22Rv1 (cell line): Measurements from ENCODE around the gene GORASP1.

Source experiments
- H3K27ac ChIP-seq: fragments of 450-650 bp; 2 replicates; pipeline ENCODE4 v1.5.1; 2017
- ZFX ChIP-seq: fragments of 450-650 bp; IDR thresholded peaks from 2 replicates; pipeline ENCODE4 v1.6.1; 2017; ENCODE audit warnings: antibody characterized with exemption, borderline replicate concordance
- TF ChIP-seq, protein P1 (sequence below): fragments of 450-650 bp; IDR thresholded peaks from 2 replicates; pipeline ENCODE4 v1.5.1; 2017; ENCODE audit warnings: mild to moderate bottlenecking

Gene GORASP1

GRCh38 chr3:39144748-39145380 is 37.4 kb upstream of the GORASP1 start:
- no peak for TF ChIP-seq ZFX
- TF ChIP-seq, protein P1, sequence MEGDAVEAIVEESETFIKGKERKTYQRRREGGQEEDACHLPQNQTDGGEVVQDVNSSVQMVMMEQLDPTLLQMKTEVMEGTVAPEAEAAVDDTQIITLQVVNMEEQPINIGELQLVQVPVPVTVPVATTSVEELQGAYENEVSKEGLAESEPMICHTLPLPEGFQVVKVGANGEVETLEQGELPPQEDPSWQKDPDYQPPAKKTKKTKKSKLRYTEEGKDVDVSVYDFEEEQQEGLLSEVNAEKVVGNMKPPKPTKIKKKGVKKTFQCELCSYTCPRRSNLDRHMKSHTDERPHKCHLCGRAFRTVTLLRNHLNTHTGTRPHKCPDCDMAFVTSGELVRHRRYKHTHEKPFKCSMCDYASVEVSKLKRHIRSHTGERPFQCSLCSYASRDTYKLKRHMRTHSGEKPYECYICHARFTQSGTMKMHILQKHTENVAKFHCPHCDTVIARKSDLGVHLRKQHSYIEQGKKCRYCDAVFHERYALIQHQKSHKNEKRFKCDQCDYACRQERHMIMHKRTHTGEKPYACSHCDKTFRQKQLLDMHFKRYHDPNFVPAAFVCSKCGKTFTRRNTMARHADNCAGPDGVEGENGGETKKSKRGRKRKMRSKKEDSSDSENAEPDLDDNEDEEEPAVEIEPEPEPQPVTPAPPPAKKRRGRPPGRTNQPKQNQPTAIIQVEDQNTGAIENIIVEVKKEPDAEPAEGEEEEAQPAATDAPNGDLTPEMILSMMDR: no peak
- peak overlapping the region; percentile 96 for H3K27ac ChIP-seq

DNA sequence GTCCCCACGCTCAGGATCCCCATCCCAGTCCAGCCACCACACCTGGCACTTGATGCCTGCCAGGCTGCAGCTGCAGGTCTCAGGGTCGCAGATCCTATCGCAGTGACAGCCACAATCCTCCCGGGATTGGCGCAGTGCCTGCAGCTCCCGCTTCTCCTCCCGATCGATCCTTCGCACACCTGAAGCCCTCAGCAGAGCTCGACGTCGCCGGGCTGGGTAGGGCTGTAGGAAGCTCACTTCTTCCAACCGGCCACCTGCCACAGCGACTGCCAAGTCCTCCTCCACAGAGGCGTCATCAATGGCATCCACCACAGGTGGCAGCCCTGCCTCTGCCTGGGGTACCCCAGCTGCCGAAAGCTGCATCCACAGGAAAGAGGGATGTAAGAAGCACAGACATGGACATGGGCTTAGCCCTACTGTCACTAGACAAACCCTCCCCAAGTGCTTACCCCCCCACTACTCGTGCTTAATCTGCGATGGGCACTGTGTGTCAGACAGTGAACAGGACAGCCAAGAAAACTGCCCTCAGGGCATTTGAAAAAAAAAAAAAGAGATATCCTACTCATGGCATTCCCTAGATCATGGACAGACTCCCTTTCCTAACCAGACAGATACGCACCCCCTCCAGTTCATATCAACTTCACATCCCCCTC is 36.8 kb upstream of the GORASP1 start:
- TF ChIP-seq, protein P1: no peak
- TF ChIP-seq ZFX: no peak
- H3K27ac ChIP-seq: peak overlapping the region; percentile 96

DNA sequence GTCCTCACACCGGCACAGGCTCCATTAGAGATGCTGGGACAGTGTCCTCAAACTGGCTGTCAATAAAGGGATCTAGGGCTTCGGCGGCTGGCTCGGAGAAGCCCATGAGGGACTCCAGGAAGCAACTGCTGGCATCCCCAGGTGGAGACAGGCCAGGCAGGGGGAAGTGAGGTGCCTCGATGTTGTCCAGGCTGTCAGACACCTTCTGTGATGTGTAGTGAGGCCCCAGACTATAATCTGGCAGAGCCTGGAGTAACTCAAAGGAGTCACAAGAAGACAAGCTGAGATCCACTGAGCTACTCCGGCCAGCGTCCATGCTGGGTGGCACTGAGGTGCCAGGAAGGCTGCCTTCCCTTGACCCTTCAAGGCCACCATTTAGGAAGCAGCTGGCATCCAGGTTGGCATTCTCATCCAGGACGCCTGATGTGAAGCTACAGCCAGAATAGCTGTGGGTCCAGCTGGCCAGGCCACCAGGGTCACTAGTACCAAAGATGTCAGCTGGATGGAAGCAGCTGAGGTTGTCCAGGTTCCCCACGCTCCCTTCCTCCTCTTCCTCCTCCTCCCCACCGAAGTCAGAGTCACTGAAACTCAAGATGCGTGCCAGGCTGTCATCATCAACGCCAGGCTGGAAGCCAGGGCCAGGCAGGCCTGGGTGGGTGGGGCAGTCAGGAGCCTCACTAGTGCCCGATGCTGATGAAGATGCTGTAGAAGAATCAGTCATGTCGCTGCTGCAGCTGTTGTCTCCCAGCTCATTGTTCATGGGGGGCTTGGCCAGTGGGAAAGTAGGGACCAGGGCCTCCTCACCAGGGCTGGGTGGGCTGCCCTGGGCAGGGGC is 35.8 kb upstream of the GORASP1 start:
- no peak for TF ChIP-seq ZFX
- TF ChIP-seq, protein P1: no peak
- peak overlapping the region; percentile 96 for H3K27ac ChIP-seq

DNA sequence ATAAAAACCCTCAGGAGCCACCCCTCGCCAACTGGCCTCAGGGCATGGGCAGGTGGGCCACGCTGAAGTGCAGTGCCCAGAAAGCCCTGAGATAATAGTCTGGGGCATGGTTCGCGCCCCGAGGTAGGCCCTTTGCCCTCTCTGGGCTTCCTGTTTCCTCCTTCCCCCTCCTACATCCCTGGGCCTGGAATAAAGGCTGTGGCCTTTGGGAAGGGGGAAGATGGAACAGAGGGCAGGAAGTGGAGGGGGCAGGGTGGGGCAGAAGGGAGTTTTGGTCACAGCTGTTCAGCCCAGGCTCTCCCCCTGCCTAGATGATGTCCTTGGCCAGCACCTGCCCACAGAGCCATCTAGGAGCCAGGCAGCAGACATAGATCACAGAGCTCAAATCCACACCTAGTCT is 34.6 kb upstream of the GORASP1 start:
- no peak for TF ChIP-seq ZFX
- TF ChIP-seq, protein P1: no peak
- peak overlapping the region; percentile 96 for H3K27ac ChIP-seq

DNA sequence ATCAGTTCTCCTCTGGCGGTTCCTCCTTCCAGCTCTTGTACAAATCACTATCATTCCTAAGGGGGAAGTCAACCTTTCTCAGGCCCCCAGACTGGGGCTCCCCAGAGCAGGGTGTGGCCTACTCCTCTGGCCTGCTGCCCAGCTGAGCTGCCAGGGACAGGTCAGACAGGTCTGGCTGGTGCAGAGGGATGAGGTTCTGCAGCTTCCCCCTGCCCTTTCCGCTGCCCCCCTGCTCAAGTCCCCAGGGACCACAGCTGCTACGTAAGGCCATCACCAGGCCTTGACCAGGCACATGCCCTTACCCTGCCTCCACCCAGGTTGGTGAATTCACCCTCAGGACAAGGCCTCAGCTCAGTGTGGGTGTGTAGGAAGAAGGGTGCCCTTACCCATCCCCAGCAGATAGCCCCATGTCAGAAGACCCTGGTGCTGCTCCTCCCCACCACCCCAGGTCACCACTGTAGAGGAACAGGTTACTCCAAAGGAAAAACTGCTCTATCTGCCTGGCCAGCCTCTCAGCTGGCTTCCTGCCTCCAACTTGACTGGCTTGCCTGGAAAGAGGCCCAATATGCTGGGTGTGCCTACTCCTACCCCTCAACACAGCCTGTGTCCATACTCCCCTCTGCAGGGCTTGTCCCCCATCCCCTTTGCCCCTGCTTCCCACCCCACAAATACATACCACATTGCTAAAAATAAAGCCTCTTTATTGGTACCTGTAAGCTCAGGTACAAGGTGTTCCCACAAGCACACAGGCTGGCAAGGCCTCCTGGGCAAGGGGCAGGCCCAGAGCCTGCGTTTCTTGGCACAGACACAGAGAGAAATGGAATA is 34.0 kb upstream of the GORASP1 start:
- peak overlapping the region; percentile 96 for H3K27ac ChIP-seq

GRCh38 chr3:39140341-39140971 is 33.0 kb upstream of the GORASP1 start:
- TF ChIP-seq ZFX: no peak
- TF ChIP-seq, protein P1: no peak

More for the DNA sequence above, 34.0 kb upstream of the GORASP1 start:
- TF ChIP-seq, protein P1: no peak
- TF ChIP-seq ZFX: no peak

More at GRCh38 chr3:39140341-39140971, 33.0 kb upstream of the GORASP1 start:
- peak overlapping the region; percentile 96 for H3K27ac ChIP-seq
